ENCODE measurements around the gene DCANP1.

DNA sequence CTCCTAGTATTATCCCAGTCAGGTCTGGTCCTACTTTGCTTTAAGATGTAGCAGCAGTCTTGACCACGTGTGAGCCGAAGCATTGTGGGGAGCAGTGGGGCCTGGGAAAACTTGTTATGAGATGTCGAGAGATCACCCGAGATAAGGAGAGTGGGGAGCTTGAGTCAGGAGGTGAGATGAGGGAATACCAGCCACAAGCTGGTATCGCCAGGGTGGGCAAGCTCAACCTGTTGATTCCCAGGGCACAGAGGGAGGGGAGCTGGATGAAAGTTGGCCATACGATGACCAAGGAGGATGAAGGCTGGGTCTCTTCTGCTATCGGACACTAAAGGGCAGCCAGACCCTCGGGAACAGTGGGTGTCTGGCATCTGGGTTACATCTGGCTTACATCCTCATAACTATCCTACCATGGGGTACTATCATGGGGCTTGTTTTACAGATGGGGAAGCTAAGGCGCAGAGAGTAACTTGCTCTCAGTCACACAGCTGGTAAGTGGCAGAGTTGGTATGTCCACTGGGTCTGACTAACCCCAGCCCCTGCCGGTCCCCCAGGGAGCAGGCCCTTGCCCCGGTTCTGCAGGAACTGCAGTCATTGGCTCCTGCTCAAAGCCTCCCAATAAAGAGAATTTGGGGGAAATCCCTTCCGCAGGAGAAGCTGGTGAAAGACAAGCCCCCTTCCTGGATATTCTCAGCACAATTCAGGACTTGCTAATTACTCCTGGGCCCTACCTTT is 18.4 kb upstream of the DCANP1 start:
- TF ChIP-seq, protein P1, sequence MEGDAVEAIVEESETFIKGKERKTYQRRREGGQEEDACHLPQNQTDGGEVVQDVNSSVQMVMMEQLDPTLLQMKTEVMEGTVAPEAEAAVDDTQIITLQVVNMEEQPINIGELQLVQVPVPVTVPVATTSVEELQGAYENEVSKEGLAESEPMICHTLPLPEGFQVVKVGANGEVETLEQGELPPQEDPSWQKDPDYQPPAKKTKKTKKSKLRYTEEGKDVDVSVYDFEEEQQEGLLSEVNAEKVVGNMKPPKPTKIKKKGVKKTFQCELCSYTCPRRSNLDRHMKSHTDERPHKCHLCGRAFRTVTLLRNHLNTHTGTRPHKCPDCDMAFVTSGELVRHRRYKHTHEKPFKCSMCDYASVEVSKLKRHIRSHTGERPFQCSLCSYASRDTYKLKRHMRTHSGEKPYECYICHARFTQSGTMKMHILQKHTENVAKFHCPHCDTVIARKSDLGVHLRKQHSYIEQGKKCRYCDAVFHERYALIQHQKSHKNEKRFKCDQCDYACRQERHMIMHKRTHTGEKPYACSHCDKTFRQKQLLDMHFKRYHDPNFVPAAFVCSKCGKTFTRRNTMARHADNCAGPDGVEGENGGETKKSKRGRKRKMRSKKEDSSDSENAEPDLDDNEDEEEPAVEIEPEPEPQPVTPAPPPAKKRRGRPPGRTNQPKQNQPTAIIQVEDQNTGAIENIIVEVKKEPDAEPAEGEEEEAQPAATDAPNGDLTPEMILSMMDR (IDR thresholded peaks at IDR 0.05), result no peak
- TF ChIP-seq POLR2A (IDR thresholded peaks at IDR 0.05), result no peak

All from ovary (tissue), 3 donors.